ENCODE measurements around the gene ANKS1B. TPM values are rescaled to one million over a fixed set of nuclear protein-coding genes. Genes with fewer than 3 reads are reported as not detected.

The ANKS1B gene
- polyA plus RNA-seq, 3 donors = not detected

GRCh38 chr12:98796745-98797144 lies 1188.0 kb downstream of the ANKS1B start:
- intact Hi-C loops (cut with micrococcal nuclease) = no loop called here

GRCh38 chr12:98793121-98793520 lies 1191.6 kb downstream of the ANKS1B start:
- H3K27me3 ChIP-seq (ENCODE audit: control insufficient read depth in 2 of 2, insufficient read depth in 2 of 2, low read length in 2 of 2) = no peaks in the 10 kb centered on the region
- no peaks in the 10 kb centered on the region for H3K4me1 ChIP-seq (ENCODE audit: control insufficient read depth in 1 of 2, insufficient read depth in 2 of 2, low read length in 2 of 2)
- H3K36me3 ChIP-seq (replicated peaks in 1 of 2; ENCODE audit: control insufficient read depth in 1 of 2, insufficient read depth in 2 of 2, low read length in 2 of 2) = no peaks in the 10 kb centered on the region
- TF ChIP-seq, protein P1, sequence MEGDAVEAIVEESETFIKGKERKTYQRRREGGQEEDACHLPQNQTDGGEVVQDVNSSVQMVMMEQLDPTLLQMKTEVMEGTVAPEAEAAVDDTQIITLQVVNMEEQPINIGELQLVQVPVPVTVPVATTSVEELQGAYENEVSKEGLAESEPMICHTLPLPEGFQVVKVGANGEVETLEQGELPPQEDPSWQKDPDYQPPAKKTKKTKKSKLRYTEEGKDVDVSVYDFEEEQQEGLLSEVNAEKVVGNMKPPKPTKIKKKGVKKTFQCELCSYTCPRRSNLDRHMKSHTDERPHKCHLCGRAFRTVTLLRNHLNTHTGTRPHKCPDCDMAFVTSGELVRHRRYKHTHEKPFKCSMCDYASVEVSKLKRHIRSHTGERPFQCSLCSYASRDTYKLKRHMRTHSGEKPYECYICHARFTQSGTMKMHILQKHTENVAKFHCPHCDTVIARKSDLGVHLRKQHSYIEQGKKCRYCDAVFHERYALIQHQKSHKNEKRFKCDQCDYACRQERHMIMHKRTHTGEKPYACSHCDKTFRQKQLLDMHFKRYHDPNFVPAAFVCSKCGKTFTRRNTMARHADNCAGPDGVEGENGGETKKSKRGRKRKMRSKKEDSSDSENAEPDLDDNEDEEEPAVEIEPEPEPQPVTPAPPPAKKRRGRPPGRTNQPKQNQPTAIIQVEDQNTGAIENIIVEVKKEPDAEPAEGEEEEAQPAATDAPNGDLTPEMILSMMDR (IDR thresholded peaks at IDR 0.05) = no peak
- H3K4me1 Mint-ChIP-seq = no peaks in the 10 kb centered on the region
- H3K4me3 Mint-ChIP-seq = no peak overlapping the region
- peaks cover 0 to 21% (median 7%) of the 10 kb centered on the region in 3 donors for H3K27me3 Mint-ChIP-seq (ENCODE audit: low read depth in 3 of 3)
- DNase-seq = no peak
- H3K27ac Mint-ChIP-seq = no peak overlapping the region
- H3K79me2 ChIP-seq (ENCODE audit: insufficient read depth, low read length) = no peaks in the 10 kb centered on the region
- H3K4me3 ChIP-seq (replicated peaks in 1 of 3; ENCODE audit: low read depth in 2 of 3, low read length in 3 of 3) = no peak overlapping the region
- H4K20me1 ChIP-seq (ENCODE audit: insufficient read depth, low read length) = no peaks in the 10 kb centered on the region
- H3K27ac ChIP-seq (ENCODE audit: low read depth in 1 of 2, low read length in 2 of 2) = no peak overlapping the region
- H2AFZ ChIP-seq (ENCODE audit: insufficient read depth, low read depth, low read length, poor library complexity, severe bottlenecking) = no peak overlapping the region
- H3K4me2 ChIP-seq (replicated peaks; ENCODE audit: extremely low read depth, low read length, poor library complexity, severe bottlenecking) = no peak overlapping the region
- intact Hi-C loops (cut with micrococcal nuclease) = no loop called here
- H3K9ac ChIP-seq (ENCODE audit: insufficient read depth, low read length, poor library complexity, severe bottlenecking) = no peak overlapping the region
- no peaks in the 10 kb centered on the region for H3K9me3 Mint-ChIP-seq
- H3K9me3 ChIP-seq (replicated peaks in 1 of 2; ENCODE audit: control insufficient read depth in 1 of 2, insufficient read depth in 1 of 2, low read length in 2 of 2) = no peaks in the 10 kb centered on the region
- WGBS (ENCODE audit: insufficient coverage) = no CpG with 5 or more reads among the region's 2 CpGs
- H3K36me3 Mint-ChIP-seq = no peaks in the 10 kb centered on the region

More at GRCh38 chr12:98796745-98797144, 1188.0 kb downstream of the ANKS1B start:
- Histone ChIP-seq H3K4me2 (replicated peaks; ENCODE audit: extremely low read depth, low read length, poor library complexity, severe bottlenecking) (no peak overlapping the region), H3K27ac (ENCODE audit: low read depth in 1 of 2, low read length in 2 of 2) (no peak overlapping the region), H3K27me3 (ENCODE audit: control insufficient read depth in 2 of 2, insufficient read depth in 2 of 2, low read length in 2 of 2) (no peaks in the 10 kb centered on the region), H3K4me1 (ENCODE audit: control insufficient read depth in 1 of 2, insufficient read depth in 2 of 2, low read length in 2 of 2) (no peaks in the 10 kb centered on the region), H2AFZ (ENCODE audit: insufficient read depth, low read depth, low read length, poor library complexity, severe bottlenecking) (no peak overlapping the region), H4K20me1 (ENCODE audit: insufficient read depth, low read length) (no peaks in the 10 kb centered on the region), H3K9me3 (replicated peaks in 1 of 2; ENCODE audit: control insufficient read depth in 1 of 2, insufficient read depth in 1 of 2, low read length in 2 of 2) (no peaks in the 10 kb centered on the region), H3K79me2 (ENCODE audit: insufficient read depth, low read length) (no peaks in the 10 kb centered on the region), H3K36me3 (replicated peaks in 1 of 2; ENCODE audit: control insufficient read depth in 1 of 2, insufficient read depth in 2 of 2, low read length in 2 of 2) (no peaks in the 10 kb centered on the region), H3K9ac (ENCODE audit: insufficient read depth, low read length, poor library complexity, severe bottlenecking) (no peak overlapping the region), H3K4me3 (replicated peaks in 1 of 3; ENCODE audit: low read depth in 2 of 3, low read length in 3 of 3) (no peak overlapping the region)
- Mint-ChIP-seq H3K4me3 (no peak overlapping the region), H3K27me3 (ENCODE audit: low read depth in 3 of 3) (peaks cover 5 to 16% (median 6%) of the 10 kb centered on the region in 3 donors), H3K27ac (no peak overlapping the region), H3K4me1 (no peaks in the 10 kb centered on the region), H3K36me3 (no peaks in the 10 kb centered on the region), H3K9me3 (no peaks in the 10 kb centered on the region)
- TF ChIP-seq, protein P1 (IDR thresholded peaks at IDR 0.05) = no peak
- no CpG with 5 or more reads among the region's 1 CpG for WGBS (ENCODE audit: insufficient coverage)
- no peak for DNase-seq

Data from CD14-positive monocyte (primary cell).